ENCODE measurements around the gene FRZB. TPM values are rescaled to one million over a fixed set of nuclear protein-coding genes. Genes with fewer than 3 reads are reported as not detected.
"Not testable (repeated sequence)": the region's sequence is repeated elsewhere in the genome, so short reads cannot be mapped to it uniquely, and the experiment has no call there.

The FRZB gene
- total RNA-seq, 2 experiments from 2014 or later, result not detected

DNA sequence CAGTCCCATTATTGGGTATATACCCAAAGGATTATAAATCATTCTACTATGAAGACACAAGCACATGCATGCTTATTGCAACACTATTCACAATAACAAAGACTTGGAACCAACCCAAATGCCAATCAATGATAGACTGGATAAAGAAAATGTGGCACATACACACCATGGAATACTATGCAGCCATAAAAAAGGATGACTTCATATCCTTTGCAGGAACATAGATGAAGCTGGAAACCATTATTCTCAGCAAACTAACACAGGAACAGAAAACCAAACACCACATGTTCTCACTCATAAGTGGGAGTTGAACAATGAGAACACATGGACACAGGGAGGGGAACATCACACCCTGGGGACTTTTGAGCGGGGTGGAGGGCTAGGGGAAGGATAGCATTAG, 13.7 kb upstream of the FRZB start:
- H3K27ac Mint-ChIP-seq, POLR2A ChIA-PET: not testable (repeated sequence)

DNA sequence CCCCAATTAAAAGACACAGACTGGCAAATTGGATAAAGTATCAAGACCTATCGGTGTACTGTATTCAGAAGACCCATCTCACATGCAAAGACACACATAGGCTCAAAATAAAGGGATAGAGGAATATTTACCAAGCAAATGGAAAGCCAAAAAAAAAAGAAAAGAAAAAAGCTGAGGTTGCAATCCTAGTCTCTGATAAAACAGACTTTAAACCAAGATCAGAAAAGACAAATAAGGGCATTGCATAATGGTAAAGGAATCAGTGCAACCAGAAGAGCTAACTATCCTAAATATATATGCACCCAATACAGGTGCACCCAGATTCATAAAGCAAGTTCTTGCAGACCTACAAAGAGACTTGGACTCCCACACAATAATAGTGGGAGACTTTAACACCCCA, 10.2 kb upstream of the FRZB start:
- POLR2A ChIA-PET, result interaction anchor here (0.7 kb wide), 1 partner anchor 1871 kb away, joined by 3 read pairs; no protein-coding TSS in a partner anchor
- not testable (repeated sequence) for H3K27ac Mint-ChIP-seq

More for the DNA sequence above, 13.7 kb upstream of the FRZB start:
- H3K4me3 Mint-ChIP-seq; H3K27me3 Mint-ChIP-seq; H3K9me3 Mint-ChIP-seq; H3K4me1 Mint-ChIP-seq; H3K36me3 Mint-ChIP-seq (ENCODE audit: low read depth); DNase-seq; CTCF ChIA-PET: not testable (repeated sequence)

DNA sequence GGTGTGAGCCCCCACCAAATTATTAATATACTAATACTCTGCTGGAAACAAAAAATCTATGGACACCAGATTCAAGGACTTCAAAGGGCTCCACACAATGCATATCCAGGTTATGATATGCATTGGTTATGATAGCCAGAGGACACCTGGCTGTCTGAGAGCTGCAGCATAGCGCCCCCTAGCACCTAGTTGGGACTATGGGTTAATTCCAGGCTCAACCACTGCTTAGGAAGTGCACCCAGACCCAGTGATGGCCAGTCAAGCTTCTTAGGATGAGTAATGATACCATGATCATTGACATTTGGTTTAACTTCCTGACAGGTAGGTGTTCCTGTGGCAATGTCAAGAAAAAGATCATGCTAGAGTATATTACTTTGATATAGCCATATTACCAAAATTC, 3.8 kb upstream of the FRZB start:
- Mint-ChIP-seq H3K27me3 (peaks cover 55% of the 10 kb centered on the region), H3K36me3 (ENCODE audit: low read depth) (no peaks in the 10 kb centered on the region), H3K4me1 (peaks cover 25% of the 10 kb centered on the region), H3K9me3 (peaks cover 3% of the 10 kb centered on the region), H3K4me3 (no peak overlapping the region), H3K27ac (no peak overlapping the region)
- POLR2A ChIA-PET, result no interaction called here
- CTCF ChIA-PET, result interaction anchor here (0.7 kb wide), 1 partner anchor 37 kb away, joined by 3 read pairs; no protein-coding TSS in a partner anchor
- no peak for DNase-seq

More for the DNA sequence above, 10.2 kb upstream of the FRZB start:
- CTCF ChIA-PET; DNase-seq; H3K4me1 Mint-ChIP-seq; H3K4me3 Mint-ChIP-seq; H3K36me3 Mint-ChIP-seq (ENCODE audit: low read depth); H3K9me3 Mint-ChIP-seq: not testable (repeated sequence)
- H3K27me3 Mint-ChIP-seq, result peaks cover 18% of the 10 kb centered on the region

DNA sequence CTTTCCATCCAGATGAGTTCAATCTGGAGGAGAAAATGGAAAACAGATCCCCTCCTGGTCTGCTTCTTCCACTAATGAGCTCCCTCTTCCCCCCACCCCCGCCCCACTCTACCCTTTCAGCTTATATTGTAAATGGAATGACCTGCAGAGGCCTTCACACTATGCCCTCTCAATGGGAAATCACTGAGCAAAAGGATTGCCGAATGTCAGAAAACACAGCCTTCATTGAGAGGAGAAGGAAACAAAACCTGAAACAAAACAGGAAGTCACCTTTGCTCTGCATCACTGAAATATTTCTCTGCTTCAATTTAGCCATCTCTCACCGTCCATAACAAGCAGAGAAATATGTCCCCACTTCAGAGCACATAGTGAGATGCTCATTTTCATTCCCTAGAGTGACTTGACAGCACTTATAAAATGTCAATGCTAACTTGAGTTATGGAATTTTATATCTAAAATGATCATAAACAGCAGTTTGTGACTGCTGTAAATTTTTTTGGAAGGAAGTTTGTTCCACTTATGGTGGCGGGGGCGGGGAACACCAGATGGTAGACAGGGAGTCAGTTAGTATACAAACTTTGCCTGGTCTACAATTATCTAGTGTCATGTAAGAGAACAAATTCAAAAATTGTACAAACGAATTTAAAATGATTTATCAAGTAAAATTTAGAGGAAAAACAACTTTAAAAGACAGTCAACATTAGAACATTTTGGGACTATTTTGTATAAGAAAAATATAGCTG, 1.8 kb upstream of the FRZB start:
- Mint-ChIP-seq H3K27me3 (peaks cover 66% of the 10 kb centered on the region), H3K4me1 (peaks cover 25% of the 10 kb centered on the region), H3K36me3 (ENCODE audit: low read depth) (no peaks in the 10 kb centered on the region), H3K4me3 (no peak overlapping the region), H3K27ac (no peak overlapping the region), H3K9me3 (no peaks in the 10 kb centered on the region)
- no peak for DNase-seq
- ChIA-PET POLR2A (interaction anchor here (0.9 kb wide), 1 partner anchor 112 kb away, joined by 3 read pairs; no protein-coding TSS in a partner anchor), CTCF (no interaction called here)

DNA sequence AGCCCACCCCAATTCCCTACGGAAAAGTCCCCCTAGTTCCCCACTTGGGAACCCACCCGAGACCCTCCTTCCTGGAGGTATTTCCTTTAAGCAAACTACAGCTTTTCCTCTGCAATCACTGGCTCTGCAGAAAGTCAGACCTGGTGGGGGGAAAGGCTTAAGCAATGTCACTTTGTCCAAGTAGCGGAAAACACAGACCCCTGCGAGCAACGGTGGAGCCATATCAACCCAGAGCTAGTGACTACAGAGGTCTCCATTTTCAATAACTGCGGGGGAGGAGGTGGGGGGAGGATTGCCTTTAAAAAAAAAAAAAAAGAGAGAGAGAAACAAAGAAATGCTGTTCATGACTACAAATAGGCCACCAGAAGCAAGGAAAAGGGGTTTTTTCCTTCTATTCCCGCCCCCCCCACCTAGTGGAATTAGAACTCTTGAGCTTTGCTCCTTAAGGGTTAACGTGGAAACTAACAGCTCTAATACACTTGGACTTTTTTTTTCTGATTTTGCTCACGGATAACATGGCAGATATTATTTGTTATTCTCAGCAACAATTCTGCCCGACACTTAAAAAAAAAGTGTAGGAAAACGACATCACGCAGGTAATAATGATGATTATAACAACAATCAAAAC, 1.1 kb upstream of the FRZB start:
- Mint-ChIP-seq H3K36me3 (ENCODE audit: low read depth) (no peaks in the 10 kb centered on the region), H3K4me3 (no peak overlapping the region), H3K27ac (no peak overlapping the region), H3K27me3 (peaks cover 66% of the 10 kb centered on the region), H3K9me3 (no peaks in the 10 kb centered on the region), H3K4me1 (peaks cover 25% of the 10 kb centered on the region)
- ChIA-PET POLR2A (interaction anchor here (0.9 kb wide), 1 partner anchor 113 kb away, joined by 3 read pairs; no protein-coding TSS in a partner anchor), CTCF (interaction anchor here (2.4 kb wide), 1 partner anchor 112 kb away, joined by 9 read pairs; no protein-coding TSS in a partner anchor)
- no peak for DNase-seq

DNA sequence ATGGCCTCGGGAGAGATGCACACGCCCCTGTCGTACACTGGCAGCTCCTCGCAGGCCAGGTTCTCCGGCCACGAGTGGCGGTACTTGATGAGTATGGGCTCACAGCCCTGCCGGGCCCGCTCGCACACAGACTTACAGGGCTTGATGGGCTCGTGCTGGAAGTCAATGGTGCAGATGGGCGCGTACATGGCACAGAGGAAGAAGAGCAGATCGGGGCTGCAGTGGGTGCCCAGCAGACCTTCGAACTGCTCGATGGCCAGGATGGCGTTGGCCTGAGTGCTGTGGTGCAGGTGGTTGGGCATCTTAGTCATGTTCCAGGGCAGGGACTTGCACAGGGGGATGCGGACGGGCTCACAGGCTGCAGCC, 359 bp downstream of the FRZB start:
- H3K9me3 Mint-ChIP-seq, result no peaks in the 10 kb centered on the region
- peaks cover 25% of the 10 kb centered on the region for H3K4me1 Mint-ChIP-seq
- peaks cover 63% of the 10 kb centered on the region for H3K27me3 Mint-ChIP-seq
- POLR2A ChIA-PET, result no interaction called here
- no peak overlapping the region for H3K27ac Mint-ChIP-seq
- no peak for DNase-seq
- CTCF ChIA-PET, result interaction anchor here (2.4 kb wide), 1 partner anchor 114 kb away, joined by 9 read pairs; no protein-coding TSS in a partner anchor
- peak overlapping the region; percentile 33 for H3K4me3 Mint-ChIP-seq
- H3K36me3 Mint-ChIP-seq (ENCODE audit: low read depth), result no peaks in the 10 kb centered on the region

DNA sequence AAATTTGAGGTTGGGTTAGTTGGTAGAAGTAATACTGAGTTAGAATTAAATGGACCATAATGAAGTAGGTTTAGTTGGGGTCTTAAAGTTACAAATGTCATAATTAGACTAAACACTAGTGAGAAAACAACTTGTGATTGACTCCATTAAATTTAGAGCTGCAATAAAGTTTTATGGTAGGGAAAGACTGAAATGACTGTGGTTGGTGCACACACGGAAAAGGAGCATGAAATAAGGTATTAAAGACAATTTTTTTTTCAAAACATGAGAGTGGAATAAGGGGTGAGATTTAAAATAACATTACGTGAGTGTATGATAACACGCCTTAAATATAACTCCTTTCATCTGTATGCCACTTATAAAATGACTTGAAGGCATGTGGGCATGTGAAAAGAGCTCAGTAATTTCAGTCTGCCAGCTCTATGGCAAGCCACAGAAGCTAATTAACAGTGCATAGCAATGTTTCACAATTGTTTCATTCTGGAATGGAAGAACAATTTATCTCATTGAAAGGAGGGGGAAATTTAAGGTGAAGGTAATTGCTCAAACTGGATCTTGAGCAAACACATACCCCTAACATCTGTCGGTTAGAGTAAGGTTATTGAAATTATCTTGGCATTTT, 1.4 kb downstream of the FRZB start:
- no peak for DNase-seq
- Mint-ChIP-seq H3K27me3 (peaks cover 65% of the 10 kb centered on the region), H3K36me3 (ENCODE audit: low read depth) (no peaks in the 10 kb centered on the region), H3K27ac (no peak overlapping the region), H3K4me1 (peaks cover 25% of the 10 kb centered on the region), H3K4me3 (no peak overlapping the region), H3K9me3 (no peaks in the 10 kb centered on the region)
- ChIA-PET CTCF (no interaction called here), POLR2A (no interaction called here)

DNA sequence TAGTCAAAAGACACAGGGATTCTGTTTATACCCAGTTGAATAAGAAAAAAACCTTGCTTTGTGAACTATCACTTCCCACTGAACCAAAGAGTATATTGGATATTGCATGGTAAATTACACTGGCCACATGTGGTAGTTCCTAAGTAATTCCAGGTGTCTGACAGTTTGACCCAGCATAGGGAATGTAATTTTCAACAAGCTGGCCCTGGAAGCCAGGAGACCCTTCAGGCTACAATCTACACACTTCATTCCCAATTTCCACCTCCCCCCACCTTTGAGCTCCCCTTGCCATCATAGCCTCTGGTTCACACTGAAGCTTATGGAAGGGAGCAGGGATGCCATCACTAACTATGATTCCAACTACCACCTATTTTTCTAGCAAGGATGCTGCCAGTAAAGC, 2.8 kb downstream of the FRZB start:
- H3K27ac Mint-ChIP-seq, result no peak overlapping the region
- ChIA-PET CTCF (no interaction called here), POLR2A (no interaction called here)
- peaks cover 25% of the 10 kb centered on the region for H3K4me1 Mint-ChIP-seq
- H3K4me3 Mint-ChIP-seq, result no peak overlapping the region
- DNase-seq, result no peak
- peaks cover 56% of the 10 kb centered on the region for H3K27me3 Mint-ChIP-seq
- H3K36me3 Mint-ChIP-seq (ENCODE audit: low read depth), result no peaks in the 10 kb centered on the region
- H3K9me3 Mint-ChIP-seq, result no peaks in the 10 kb centered on the region

DNA sequence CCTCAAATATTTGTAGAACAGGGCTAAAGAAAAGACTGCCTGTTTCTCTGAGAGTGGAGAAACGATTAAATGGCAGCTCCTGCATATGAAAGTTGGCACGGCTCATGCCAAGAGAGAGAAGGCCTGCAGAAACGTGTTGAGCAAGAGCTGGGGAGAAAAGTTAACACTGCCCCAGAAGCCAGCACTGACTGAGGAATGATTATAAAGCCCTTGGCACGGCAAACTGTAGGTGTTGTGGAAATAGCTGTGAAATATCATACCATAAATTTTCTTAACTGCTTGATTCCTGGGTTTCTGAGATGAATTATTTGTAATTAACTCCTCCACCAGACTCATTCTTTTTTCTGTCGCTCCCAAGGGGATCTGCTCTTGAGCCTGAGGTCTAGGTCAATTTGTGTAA, 4.3 kb downstream of the FRZB start:
- Mint-ChIP-seq H3K9me3 (no peaks in the 10 kb centered on the region), H3K4me3 (no peak overlapping the region), H3K27ac (no peak overlapping the region), H3K27me3 (peaks cover 46% of the 10 kb centered on the region), H3K4me1 (peaks cover 13% of the 10 kb centered on the region), H3K36me3 (ENCODE audit: low read depth) (no peaks in the 10 kb centered on the region)
- DNase-seq, result no peak
- POLR2A ChIA-PET, result no interaction called here
- CTCF ChIA-PET, result no interaction called here

DNA sequence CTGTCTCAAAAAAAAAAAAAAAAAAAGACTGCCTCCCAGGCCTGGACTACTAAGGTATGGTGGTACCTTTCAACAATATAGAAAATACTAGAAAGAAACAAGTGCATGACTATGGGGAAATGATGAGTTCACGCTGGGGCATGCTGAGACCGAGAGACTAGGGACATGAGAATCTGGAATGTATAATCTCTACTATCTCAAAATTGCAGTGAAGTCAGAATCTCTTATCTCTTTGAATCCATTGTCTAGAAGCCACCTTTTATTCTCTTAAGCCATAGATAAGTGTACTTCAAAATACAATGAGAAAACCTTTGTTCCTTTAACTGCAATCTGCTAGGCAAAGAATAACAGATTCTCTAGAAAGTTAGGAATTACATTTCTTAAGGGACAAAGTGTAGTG, 5.6 kb downstream of the FRZB start:
- POLR2A ChIA-PET, result no interaction called here
- H3K4me3 Mint-ChIP-seq, result no peak overlapping the region
- CTCF ChIA-PET, result no interaction called here

DNA sequence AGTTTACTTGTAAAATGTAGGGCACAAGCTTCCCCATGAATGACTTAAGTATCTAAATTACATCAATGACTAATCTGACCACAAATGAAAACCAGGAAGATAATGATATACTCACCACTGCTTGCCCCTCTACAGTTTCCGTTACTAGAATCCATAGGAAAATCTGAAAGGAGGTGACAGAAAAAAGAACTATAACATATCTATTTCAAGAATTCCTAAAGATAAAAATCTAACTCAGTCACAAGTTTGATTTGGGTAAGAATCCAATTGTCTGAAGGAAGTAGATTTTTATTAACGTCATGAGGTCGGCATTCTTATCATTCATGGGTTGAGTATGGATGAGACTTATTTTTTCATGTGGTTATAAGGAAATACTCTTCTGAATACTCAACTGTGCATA, 7.8 kb downstream of the FRZB start:
- DNase-seq, result no peak
- H3K9me3 Mint-ChIP-seq, result no peaks in the 10 kb centered on the region
- H3K36me3 Mint-ChIP-seq (ENCODE audit: low read depth), result no peaks in the 10 kb centered on the region

More for the DNA sequence above, 5.6 kb downstream of the FRZB start:
- Mint-ChIP-seq H3K27ac (no peak overlapping the region), H3K4me1 (peaks cover 4% of the 10 kb centered on the region), H3K27me3 (peaks cover 36% of the 10 kb centered on the region), H3K9me3 (no peaks in the 10 kb centered on the region), H3K36me3 (ENCODE audit: low read depth) (no peaks in the 10 kb centered on the region)
- no peak for DNase-seq

DNA sequence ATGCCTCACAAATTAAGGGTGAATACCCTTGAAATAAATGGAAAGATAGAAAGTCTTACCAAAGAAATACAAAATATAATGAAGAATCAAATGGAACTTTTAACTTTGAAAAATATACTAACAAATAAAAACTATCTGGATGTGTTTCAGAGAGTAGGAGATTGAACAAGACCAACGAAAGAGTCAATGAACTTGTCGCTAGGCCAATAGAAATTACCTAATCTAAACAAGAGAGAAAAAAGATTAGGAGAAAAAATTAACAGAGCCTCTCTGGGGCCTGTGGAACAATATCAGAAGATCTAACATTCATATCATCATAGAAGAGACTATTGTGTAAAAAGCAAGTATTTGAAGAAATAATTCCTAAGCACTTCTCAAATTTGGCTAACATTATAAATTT, 11.1 kb downstream of the FRZB start:
- ChIA-PET CTCF (no interaction called here), POLR2A (no interaction called here)
- Mint-ChIP-seq H3K4me3 (no peak overlapping the region), H3K9me3 (no peaks in the 10 kb centered on the region), H3K4me1 (no peaks in the 10 kb centered on the region), H3K27ac (no peak overlapping the region), H3K27me3 (peaks cover 21% of the 10 kb centered on the region), H3K36me3 (ENCODE audit: low read depth) (no peaks in the 10 kb centered on the region)
- no peak for DNase-seq

More for the DNA sequence above, 7.8 kb downstream of the FRZB start:
- Mint-ChIP-seq H3K4me1 (no peaks in the 10 kb centered on the region), H3K27me3 (peaks cover 20% of the 10 kb centered on the region), H3K27ac (no peak overlapping the region), H3K4me3 (no peak overlapping the region)
- ChIA-PET POLR2A (no interaction called here), CTCF (no interaction called here)

DNA sequence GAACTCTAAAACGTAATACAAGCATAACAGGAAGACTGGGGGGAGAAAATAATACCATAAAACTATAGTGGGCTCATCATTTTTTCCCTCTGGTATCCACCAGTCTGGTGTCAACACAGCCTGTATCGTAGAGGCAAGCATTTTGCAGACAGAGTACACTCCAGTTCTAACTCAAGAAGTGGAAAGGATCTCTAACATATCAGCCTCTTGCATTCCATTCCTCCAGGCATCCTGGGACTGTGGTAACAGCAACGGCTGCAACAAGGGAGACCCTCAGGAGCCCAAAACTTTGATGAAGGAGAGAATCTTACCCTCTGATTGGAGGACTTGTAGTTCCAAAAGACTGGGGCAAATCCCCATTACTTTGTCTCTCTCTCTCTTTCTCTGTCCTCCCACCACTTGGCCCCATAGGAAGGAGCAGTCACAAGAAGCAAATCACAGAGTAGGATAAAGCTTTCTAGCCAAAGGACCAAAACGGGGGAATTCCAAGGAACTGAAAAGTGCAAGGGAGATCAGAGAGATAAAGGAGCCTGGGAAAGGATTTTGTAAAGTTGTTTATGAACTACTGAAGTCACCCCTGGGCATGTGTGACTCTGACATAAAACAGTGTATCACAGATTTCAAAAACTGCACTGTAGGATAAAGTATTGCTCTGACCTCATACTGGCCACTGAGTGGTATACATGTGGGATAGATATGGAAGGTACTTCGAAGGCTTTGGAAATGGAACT, 11.9 kb downstream of the FRZB start:
- CTCF ChIA-PET, result no interaction called here
- peaks cover 22% of the 10 kb centered on the region for H3K27me3 Mint-ChIP-seq
- no peaks in the 10 kb centered on the region for H3K4me1 Mint-ChIP-seq

More for the DNA sequence above, 11.9 kb downstream of the FRZB start:
- no peaks in the 10 kb centered on the region for H3K36me3 Mint-ChIP-seq (ENCODE audit: low read depth)
- H3K4me3 Mint-ChIP-seq, result no peak overlapping the region
- no peak overlapping the region for H3K27ac Mint-ChIP-seq
- no peaks in the 10 kb centered on the region for H3K9me3 Mint-ChIP-seq
- DNase-seq, result no peak
- POLR2A ChIA-PET, result no interaction called here

All from activated CD4-positive, alpha-beta memory T cell treated with anti-CD3 and anti-CD28 coated beads, Interleukin-2, amount 10 ng/mL, durations not matched to agents 7 days and 5 days (primary cell).